Measurements from ENCODE around the gene HTRA2.

- TF ChIP-seq, protein P1, sequence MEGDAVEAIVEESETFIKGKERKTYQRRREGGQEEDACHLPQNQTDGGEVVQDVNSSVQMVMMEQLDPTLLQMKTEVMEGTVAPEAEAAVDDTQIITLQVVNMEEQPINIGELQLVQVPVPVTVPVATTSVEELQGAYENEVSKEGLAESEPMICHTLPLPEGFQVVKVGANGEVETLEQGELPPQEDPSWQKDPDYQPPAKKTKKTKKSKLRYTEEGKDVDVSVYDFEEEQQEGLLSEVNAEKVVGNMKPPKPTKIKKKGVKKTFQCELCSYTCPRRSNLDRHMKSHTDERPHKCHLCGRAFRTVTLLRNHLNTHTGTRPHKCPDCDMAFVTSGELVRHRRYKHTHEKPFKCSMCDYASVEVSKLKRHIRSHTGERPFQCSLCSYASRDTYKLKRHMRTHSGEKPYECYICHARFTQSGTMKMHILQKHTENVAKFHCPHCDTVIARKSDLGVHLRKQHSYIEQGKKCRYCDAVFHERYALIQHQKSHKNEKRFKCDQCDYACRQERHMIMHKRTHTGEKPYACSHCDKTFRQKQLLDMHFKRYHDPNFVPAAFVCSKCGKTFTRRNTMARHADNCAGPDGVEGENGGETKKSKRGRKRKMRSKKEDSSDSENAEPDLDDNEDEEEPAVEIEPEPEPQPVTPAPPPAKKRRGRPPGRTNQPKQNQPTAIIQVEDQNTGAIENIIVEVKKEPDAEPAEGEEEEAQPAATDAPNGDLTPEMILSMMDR (IDR thresholded peaks at IDR 0.05 in 2 of 3, conservative IDR thresholded peaks at IDR 0.05 in 1 of 3; ENCODE audit: insufficient read depth in 2 of 3, low read depth in 1 of 3, low read length in 3 of 3), result no peak
- no peak for TF ChIP-seq MCM5 (IDR thresholded peaks at IDR 0.05; ENCODE audit: low read depth)
- no peak for TF ChIP-seq CHD2 (IDR thresholded peaks at IDR 0.05; ENCODE audit: low read depth, low read length)
- TF ChIP-seq ELF1 (tag; IDR thresholded peaks at IDR 0.05), result no peak
- TF ChIP-seq PKNOX1 (IDR thresholded peaks at IDR 0.05), result no peak
- TF ChIP-seq E2F1 (CRISPR knock-in tag; IDR thresholded peaks at IDR 0.05), result no peak
- TF ChIP-seq NFIC (IDR thresholded peaks at IDR 0.05), result no peak; the same call in 1 of the 2 replicates
- TF ChIP-seq YY1 (IDR thresholded peaks at IDR 0.05; ENCODE audit: borderline replicate concordance in 1 of 3, control insufficient read depth in 1 of 3, extremely low read depth in 1 of 3, insufficient read depth in 3 of 3, insufficient read length in 1 of 3, insufficient replicate concordance in 2 of 3, low read depth in 1 of 3, low read length in 2 of 3), result no peak
- TF ChIP-seq, protein P2, sequence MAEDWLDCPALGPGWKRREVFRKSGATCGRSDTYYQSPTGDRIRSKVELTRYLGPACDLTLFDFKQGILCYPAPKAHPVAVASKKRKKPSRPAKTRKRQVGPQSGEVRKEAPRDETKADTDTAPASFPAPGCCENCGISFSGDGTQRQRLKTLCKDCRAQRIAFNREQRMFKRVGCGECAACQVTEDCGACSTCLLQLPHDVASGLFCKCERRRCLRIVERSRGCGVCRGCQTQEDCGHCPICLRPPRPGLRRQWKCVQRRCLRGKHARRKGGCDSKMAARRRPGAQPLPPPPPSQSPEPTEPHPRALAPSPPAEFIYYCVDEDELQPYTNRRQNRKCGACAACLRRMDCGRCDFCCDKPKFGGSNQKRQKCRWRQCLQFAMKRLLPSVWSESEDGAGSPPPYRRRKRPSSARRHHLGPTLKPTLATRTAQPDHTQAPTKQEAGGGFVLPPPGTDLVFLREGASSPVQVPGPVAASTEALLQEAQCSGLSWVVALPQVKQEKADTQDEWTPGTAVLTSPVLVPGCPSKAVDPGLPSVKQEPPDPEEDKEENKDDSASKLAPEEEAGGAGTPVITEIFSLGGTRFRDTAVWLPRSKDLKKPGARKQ (CRISPR knock-in tag; IDR thresholded peaks at IDR 0.05), result no peak
- TF ChIP-seq CTCFL (IDR thresholded peaks at IDR 0.05; ENCODE audit: borderline replicate concordance, insufficient read depth, low read depth, low read length, poor library complexity, severe bottlenecking), result no peak
- no peak for TF ChIP-seq POLR2G (IDR thresholded peaks at IDR 0.05; ENCODE audit: low read depth, low read length)
These were observed 27.5 kb upstream of the HTRA2 start for GRCh38 chr2:74502147-74502719.

All from K562 (cell line).